Osteocyte (in vitro differentiated cells): ENCODE data around the gene TMEM63A. TPM values are rescaled to one million over a fixed set of nuclear protein-coding genes. Genes with fewer than 3 reads are reported as not detected.

Experiments
- DNase-seq: peaks from one replicate; pipeline ENCODE4 v3.0.0; 2021; ENCODE audit warnings: mixed read lengths; ENCODE audit not compliant: unreplicated experiment; ENCODE audit errors: extremely low spot score
- H3K27ac Mint-ChIP-seq: one replicate; pipeline ENCODE4 v1.8.0; 2021; ENCODE audit warnings: mild to moderate bottlenecking, mixed read lengths; ENCODE audit not compliant: unreplicated experiment
- H3K27me3 Mint-ChIP-seq: one replicate; pipeline ENCODE4 v1.8.0; 2021; ENCODE audit warnings: mixed read lengths; ENCODE audit not compliant: unreplicated experiment
- H3K36me3 Mint-ChIP-seq: one replicate; pipeline ENCODE4 v1.8.0; 2021; ENCODE audit warnings: mixed read lengths; ENCODE audit not compliant: unreplicated experiment
- H3K4me1 Mint-ChIP-seq: one replicate; pipeline ENCODE4 v1.8.0; 2021; ENCODE audit warnings: mixed read lengths; ENCODE audit not compliant: unreplicated experiment
- H3K4me3 Mint-ChIP-seq: one replicate; pipeline ENCODE4 v1.8.0; 2021; ENCODE audit warnings: mild to moderate bottlenecking, moderate library complexity, mixed read lengths; ENCODE audit not compliant: unreplicated experiment
- H3K9me3 Mint-ChIP-seq: one replicate; pipeline ENCODE4 v1.8.0; 2021; ENCODE audit warnings: mixed read lengths; ENCODE audit not compliant: unreplicated experiment
- CTCF ChIP-seq: fragments of 200-600 bp; sonication (generic); IDR thresholded peaks from 2 replicates; pipeline ENCODE4 v1.5.0; 2021; ENCODE audit warnings: antibody characterized with exemption, mild to moderate bottlenecking, moderate library complexity
- total RNA-seq: library from RNA; stranded (reverse); gene quantifications from 2 replicates; pipeline ENCODE4 v1.2.1, GENCODE V29; 2021

The TMEM63A gene
- total RNA-seq, 1 donor from 2014 or later, result 54.8 TPM

GRCh38 chr1:225914947-225915346 lies 32.8 kb upstream of the TMEM63A start:
- no peak for TF ChIP-seq CTCF
- Mint-ChIP-seq H3K4me1 (peaks cover 7% of the 10 kb centered on the region), H3K4me3 (no peak overlapping the region), H3K36me3 (peaks cover 28% of the 10 kb centered on the region), H3K27ac (no peak overlapping the region), H3K9me3 (no peaks in the 10 kb centered on the region), H3K27me3 (no peaks in the 10 kb centered on the region)
- DNase-seq, result no peak

- peaks cover 23% of the 10 kb centered on the region for H3K36me3 Mint-ChIP-seq
- no peaks in the 10 kb centered on the region for H3K27me3 Mint-ChIP-seq
- no peaks in the 10 kb centered on the region for H3K9me3 Mint-ChIP-seq
- DNase-seq, result no peak
- peaks cover 1% of the 10 kb centered on the region for H3K4me1 Mint-ChIP-seq
- TF ChIP-seq CTCF, result no peak
- no peak overlapping the region for H3K27ac Mint-ChIP-seq
- H3K4me3 Mint-ChIP-seq, result no peak overlapping the region
These were observed 32.2 kb upstream of the TMEM63A start for GRCh38 chr1:225914391-225914790.

- H3K9me3 Mint-ChIP-seq, result no peaks in the 10 kb centered on the region
- H3K4me3 Mint-ChIP-seq, result no peak overlapping the region
- no peaks in the 10 kb centered on the region for H3K4me1 Mint-ChIP-seq
- peak; percentile 86 for TF ChIP-seq CTCF
- H3K36me3 Mint-ChIP-seq, result peaks cover 12% of the 10 kb centered on the region
- H3K27me3 Mint-ChIP-seq, result no peaks in the 10 kb centered on the region
- no peak for DNase-seq
- no peak overlapping the region for H3K27ac Mint-ChIP-seq
These were observed 29.3 kb upstream of the TMEM63A start for GRCh38 chr1:225911191-225912130.

DNA sequence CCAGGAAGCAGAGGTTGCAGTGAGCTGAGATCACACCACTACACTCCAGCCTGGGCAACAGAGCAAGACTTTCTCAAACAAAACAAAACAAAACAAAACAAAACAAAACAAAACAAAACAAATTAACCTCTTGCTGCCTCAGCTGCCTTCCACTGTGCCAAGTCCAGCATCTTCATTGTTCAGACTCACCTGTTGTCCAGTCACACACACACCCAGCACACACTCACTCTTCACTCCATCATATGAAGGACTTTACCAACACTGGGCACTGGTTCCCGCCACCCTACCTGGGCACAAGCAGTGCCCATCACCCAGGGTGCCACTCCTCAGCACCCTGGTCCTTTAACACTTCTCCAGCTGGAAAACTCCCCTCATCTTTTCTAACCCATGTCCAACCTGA lies 27.3 kb upstream of the TMEM63A start:
- Mint-ChIP-seq H3K36me3 (peaks cover 4% of the 10 kb centered on the region), H3K4me3 (no peak overlapping the region), H3K4me1 (no peaks in the 10 kb centered on the region), H3K27ac (no peak overlapping the region), H3K9me3 (no peaks in the 10 kb centered on the region), H3K27me3 (no peaks in the 10 kb centered on the region)
- no peak for TF ChIP-seq CTCF
- DNase-seq, result no peak

DNA sequence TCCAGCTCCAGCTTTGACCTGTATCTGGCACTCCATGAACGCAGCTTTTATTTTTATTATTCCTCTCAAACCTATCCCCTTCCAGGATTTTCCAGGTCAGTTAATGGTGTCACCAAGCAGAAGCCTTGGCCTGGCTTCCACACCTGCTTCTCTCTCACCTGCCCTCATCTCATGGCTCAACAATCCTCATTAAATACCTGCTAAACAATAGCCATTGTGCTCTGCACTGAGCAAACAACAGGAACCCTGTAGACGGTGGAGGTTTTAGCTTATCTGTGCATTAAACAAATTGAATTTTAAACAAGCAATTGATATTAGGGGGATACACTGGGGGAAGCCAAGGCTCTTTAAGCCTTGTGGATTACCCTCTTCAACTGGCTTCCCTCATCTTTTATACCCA lies 26.6 kb upstream of the TMEM63A start:
- Mint-ChIP-seq H3K36me3 (peaks cover 4% of the 10 kb centered on the region), H3K27ac (no peak overlapping the region), H3K9me3 (no peaks in the 10 kb centered on the region), H3K27me3 (no peaks in the 10 kb centered on the region), H3K4me3 (no peak overlapping the region), H3K4me1 (no peaks in the 10 kb centered on the region)
- no peak for DNase-seq
- TF ChIP-seq CTCF, result no peak
